Duodenal mucosa (tissue), 2 donors: ENCODE data around the gene CALCR.
"Not testable (repeated sequence)": the region's sequence is repeated elsewhere in the genome, so short reads cannot be mapped to it uniquely, and the experiment has no call there.

Experiments used
- H3K27ac ChIP-seq: one replicate; pipeline ENCODE4 v1.7.0; 2013; ENCODE audit warnings: low read depth, low read length
- H3K27me3 ChIP-seq, 2 donors: one replicate each; pipeline ENCODE4 v1.7.0; 2013; ENCODE audit warnings: low read length in 2 of 2, control low read depth in 1 of 2; ENCODE audit not compliant: insufficient read depth in 2 of 2, control insufficient read depth in 1 of 2
- H3K36me3 ChIP-seq, 2 donors: one replicate each; pipeline ENCODE4 v1.7.0; 2013; ENCODE audit warnings: low read length in 2 of 2, control low read depth in 1 of 2; ENCODE audit not compliant: insufficient read depth in 2 of 2, control insufficient read depth in 1 of 2
- H3K4me1 ChIP-seq, 2 donors: one replicate each; pipeline ENCODE4 v1.7.0; 2013; ENCODE audit warnings: low read length in 2 of 2, control low read depth in 1 of 2; ENCODE audit not compliant: insufficient read depth in 2 of 2, control insufficient read depth in 1 of 2
- H3K4me3 ChIP-seq, 2 donors: one replicate each; pipeline ENCODE4 v1.7.0; 2013; ENCODE audit warnings: low read length in 2 of 2, low read depth in 1 of 2
- H3K9ac ChIP-seq, 2 donors: one replicate each; pipeline ENCODE4 v1.7.0; 2013; ENCODE audit warnings: low read length in 2 of 2, low read depth in 1 of 2
- H3K9me3 ChIP-seq, 2 donors: one replicate each; pipeline ENCODE4 v1.7.0; 2013; ENCODE audit warnings: low read length in 2 of 2, control low read depth in 1 of 2; ENCODE audit not compliant: control insufficient read depth in 1 of 2

Gene CALCR

GRCh38 chr7:93586479-93586865 is 11.9 kb upstream of the CALCR start:
- H3K27ac ChIP-seq, H3K36me3 ChIP-seq, H3K4me1 ChIP-seq, H3K27me3 ChIP-seq, H3K9me3 ChIP-seq, H3K9ac ChIP-seq, H3K4me3 ChIP-seq: not testable (repeated sequence)

- H3K27me3 ChIP-seq, H3K4me1 ChIP-seq, H3K36me3 ChIP-seq, H3K9me3 ChIP-seq, H3K9ac ChIP-seq, H3K27ac ChIP-seq, H3K4me3 ChIP-seq: not testable (repeated sequence)
These were observed 11.4 kb upstream of the CALCR start for GRCh38 chr7:93585694-93586478.

DNA sequence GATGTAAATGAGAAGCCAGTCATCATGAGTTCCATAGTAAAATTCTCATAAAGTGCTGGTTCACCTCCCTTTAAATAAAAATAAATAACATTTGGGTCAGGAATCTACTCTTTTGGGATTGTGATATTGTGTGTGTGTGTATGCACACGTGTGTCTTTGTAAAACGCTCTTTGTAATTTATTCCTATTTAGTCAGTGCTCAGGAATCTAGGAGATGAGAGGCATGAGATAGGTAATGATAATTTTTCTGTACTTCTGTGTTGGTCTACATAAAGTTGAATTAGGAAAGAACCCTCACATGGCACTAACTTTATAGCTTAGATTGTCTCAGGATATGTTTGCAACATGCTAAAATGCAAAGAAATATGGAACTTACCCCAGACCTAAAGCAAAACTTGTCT is 4.9 kb upstream of the CALCR start:
- Histone ChIP-seq H3K4me3 (no peak overlapping the region), H3K4me1 (no peaks in the 10 kb centered on the region), H3K27ac (no peak overlapping the region), H3K9me3 (no peaks in the 10 kb centered on the region), H3K27me3 (peaks cover 16 to 20% of the 10 kb centered on the region in 2 donors), H3K36me3 (no peaks in the 10 kb centered on the region), H3K9ac (no peak overlapping the region)

- Histone ChIP-seq H3K9ac (no peak overlapping the region), H3K4me1 (no peaks in the 10 kb centered on the region), H3K36me3 (no peaks in the 10 kb centered on the region), H3K27ac (no peak overlapping the region), H3K27me3 (peaks cover 21 to 24% of the 10 kb centered on the region in 2 donors), H3K9me3 (no peaks in the 10 kb centered on the region), H3K4me3 (no peak overlapping the region)
These were observed 4.2 kb upstream of the CALCR start for GRCh38 chr7:93578762-93579161.

- Histone ChIP-seq H3K27ac (no peak overlapping the region), H3K4me1 (no peaks in the 10 kb centered on the region), H3K27me3 (peaks cover 24 to 29% of the 10 kb centered on the region in 2 donors), H3K9me3 (no peaks in the 10 kb centered on the region), H3K4me3 (no peak overlapping the region), H3K36me3 (no peaks in the 10 kb centered on the region), H3K9ac (no peak overlapping the region)
These were observed 1.3 kb upstream of the CALCR start for GRCh38 chr7:93575555-93576399.

DNA sequence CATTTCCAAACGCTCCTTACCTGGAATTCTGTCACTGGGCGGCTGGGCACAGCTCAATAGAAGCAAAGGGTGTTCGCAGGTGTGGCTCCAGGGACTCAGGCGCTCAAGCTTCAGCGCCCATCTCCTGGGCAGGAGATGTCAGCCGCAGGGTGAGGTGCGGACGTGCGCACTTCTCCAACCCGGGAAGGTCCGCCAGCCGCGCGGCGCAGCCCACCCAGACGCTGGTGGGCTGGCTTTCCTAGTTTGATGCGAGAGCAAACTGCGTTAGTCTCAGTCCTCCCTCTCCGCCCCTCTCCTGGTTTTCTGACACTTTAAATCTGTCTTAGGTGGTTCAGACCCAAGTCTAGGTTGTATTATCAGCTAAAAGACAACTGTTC is 267 bp downstream of the CALCR start:
- Histone ChIP-seq H3K9me3 (no peaks in the 10 kb centered on the region), H3K36me3 (no peaks in the 10 kb centered on the region), H3K27ac (no peak overlapping the region), H3K4me1 (no peaks in the 10 kb centered on the region), H3K27me3 (peaks cover 24 to 29% of the 10 kb centered on the region in 2 donors), H3K4me3 (no peak overlapping the region), H3K9ac (no peak overlapping the region)

DNA sequence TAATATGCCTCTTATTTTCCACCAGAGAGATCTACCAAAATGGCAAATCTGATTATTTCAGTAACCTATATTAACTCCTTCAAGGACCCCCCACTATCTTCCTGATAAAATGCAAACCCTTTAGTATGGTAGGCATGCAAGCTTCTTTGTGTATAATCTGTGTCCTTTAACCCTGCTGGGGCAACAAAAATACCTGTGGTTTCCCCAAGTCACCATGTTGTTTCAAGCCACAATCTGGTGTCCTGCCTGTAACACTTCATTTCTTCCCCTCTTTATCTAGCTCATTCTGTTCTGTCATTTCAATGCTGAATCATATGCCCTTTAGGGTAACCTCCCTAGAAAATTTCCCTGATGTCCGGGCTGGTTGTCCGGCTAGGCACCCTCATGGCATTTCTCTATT is 5.3 kb downstream of the CALCR start:
- Histone ChIP-seq H3K36me3 (no peaks in the 10 kb centered on the region), H3K4me1 (no peaks in the 10 kb centered on the region), H3K27ac (no peak overlapping the region), H3K9me3 (no peaks in the 10 kb centered on the region), H3K4me3 (no peak overlapping the region), H3K27me3 (peaks cover 3 to 10% of the 10 kb centered on the region in 2 donors), H3K9ac (no peak overlapping the region)

DNA sequence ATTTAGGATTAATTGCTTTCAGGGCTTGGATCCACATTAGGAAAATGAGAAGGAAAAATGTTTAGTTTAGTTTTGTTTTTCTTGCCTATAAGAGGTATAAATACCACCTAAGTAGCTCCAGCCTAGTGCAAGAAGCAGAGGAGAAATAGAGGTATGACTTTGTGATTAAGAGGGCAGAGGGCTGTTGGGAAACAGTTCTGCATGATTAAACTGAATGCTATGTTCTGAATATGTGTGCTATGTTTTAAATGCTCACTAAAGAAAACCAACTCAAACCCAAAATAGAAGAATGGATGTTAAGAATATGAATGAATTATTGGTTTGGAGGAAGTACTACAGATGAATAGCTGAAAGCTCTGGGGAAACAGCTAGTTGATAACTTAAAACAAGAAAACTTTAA is 7.6 kb downstream of the CALCR start:
- no peaks in the 10 kb centered on the region for H3K36me3 ChIP-seq
- H3K27ac ChIP-seq: no peak overlapping the region
- H3K9ac ChIP-seq: no peak overlapping the region
- no peaks in the 10 kb centered on the region for H3K9me3 ChIP-seq
- H3K4me1 ChIP-seq: no peaks in the 10 kb centered on the region
- H3K27me3 ChIP-seq: no peaks in the 10 kb centered on the region
- H3K4me3 ChIP-seq: no peak overlapping the region

- H3K27ac ChIP-seq: no peak overlapping the region
- no peak overlapping the region for H3K9ac ChIP-seq
- no peaks in the 10 kb centered on the region for H3K27me3 ChIP-seq
- H3K4me3 ChIP-seq: no peak overlapping the region
- peaks cover 0 to 3% of the 10 kb centered on the region in 2 donors for H3K4me1 ChIP-seq
- H3K9me3 ChIP-seq: no peaks in the 10 kb centered on the region
- no peaks in the 10 kb centered on the region for H3K36me3 ChIP-seq
These were observed 10.9 kb downstream of the CALCR start for GRCh38 chr7:93563584-93563983.

DNA sequence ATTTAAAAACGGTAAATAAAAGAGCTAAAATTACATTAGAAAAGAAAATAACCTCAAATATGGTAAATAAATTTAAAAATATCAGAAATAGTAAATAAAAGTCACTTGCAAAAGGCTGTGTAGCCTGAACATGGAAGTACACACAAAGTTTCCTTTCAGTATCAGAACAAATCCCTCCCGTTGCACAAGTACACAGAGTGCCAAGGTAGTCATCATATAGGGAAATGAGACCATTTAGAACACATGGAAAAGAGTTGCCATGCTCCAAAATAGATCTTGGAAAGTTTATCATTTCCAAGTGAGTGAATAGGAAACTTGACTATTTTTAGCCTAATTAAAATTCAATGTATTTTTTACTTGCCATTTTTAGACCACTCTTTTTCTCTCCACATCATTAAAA is 11.6 kb downstream of the CALCR start:
- no peak overlapping the region for H3K9ac ChIP-seq
- H3K4me1 ChIP-seq: peaks cover 0 to 3% of the 10 kb centered on the region in 2 donors
- no peaks in the 10 kb centered on the region for H3K36me3 ChIP-seq
- H3K4me3 ChIP-seq: no peak overlapping the region
- no peaks in the 10 kb centered on the region for H3K9me3 ChIP-seq
- H3K27ac ChIP-seq: no peak overlapping the region
- no peaks in the 10 kb centered on the region for H3K27me3 ChIP-seq
